Kidney epithelial cell (primary cell): Measurements from ENCODE around the gene PAQR4. TPM values are rescaled to one million over a fixed set of nuclear protein-coding genes. Genes with fewer than 3 reads are reported as not detected.

Source experiments
- DNase-seq: peaks from one replicate; pipeline ENCODE4 v3.0.0-alpha.2; 2010; ENCODE audit warnings: low read depth
- H3K27me3 ChIP-seq: 2 replicates; pipeline ENCODE4 v1.6.0; 2011; ENCODE audit warnings: low read length; ENCODE audit not compliant: control insufficient read depth, insufficient read depth
- H3K36me3 ChIP-seq: 2 replicates; pipeline ENCODE4 v1.5.1; 2011; ENCODE audit warnings: low read length; ENCODE audit not compliant: control insufficient read depth, insufficient read depth
- H3K4me3 ChIP-seq: 2 replicates; pipeline ENCODE4 v1.5.1; 2011; ENCODE audit warnings: low read depth, mild to moderate bottlenecking, control low read depth, low read length
- CTCF ChIP-seq: IDR thresholded peaks from 2 replicates; pipeline ENCODE4 v1.5.1; 2011; ENCODE audit warnings: mild to moderate bottlenecking, moderate library complexity, low read length, control low read depth, inconsistent platforms; ENCODE audit not compliant: insufficient read depth, poor library complexity, severe bottlenecking
- total RNA-seq: library from RNA; depleted of rRNA; stranded (reverse); fragments of >200 nt; gene quantifications from 2 replicates; pipeline ENCODE4 v1.2.3, GENCODE V29; 2015

PAQR4 gene
- total RNA-seq, 1 donor from 2014 or later, result 15.2 TPM

GRCh38 chr16:2985462-2985861, 16.3 kb downstream of the PAQR4 start:
- no peak for TF ChIP-seq CTCF
- Histone ChIP-seq H3K27me3 (peaks cover 17% of the 10 kb centered on the region), H3K4me3 (no peak overlapping the region), H3K36me3 (no peaks in the 10 kb centered on the region)
- DNase-seq, result no peak

GRCh38 chr16:2985893-2986355, 16.8 kb downstream of the PAQR4 start:
- DNase-seq, result no peak
- H3K27me3 ChIP-seq, result peaks cover 19% of the 10 kb centered on the region
- no peaks in the 10 kb centered on the region for H3K36me3 ChIP-seq
- H3K4me3 ChIP-seq, result no peak overlapping the region
- TF ChIP-seq CTCF, result no peak

- DNase-seq, result no peak
- no peaks in the 10 kb centered on the region for H3K36me3 ChIP-seq
- TF ChIP-seq CTCF, result no peak
- no peak overlapping the region for H3K4me3 ChIP-seq
- H3K27me3 ChIP-seq, result peaks cover 19% of the 10 kb centered on the region
Observed at GRCh38 chr16:2986623-2987188, 17.6 kb downstream of the PAQR4 start.

GRCh38 chr16:2987286-2987685, 18.1 kb downstream of the PAQR4 start:
- no peak for TF ChIP-seq CTCF
- Histone ChIP-seq H3K36me3 (no peaks in the 10 kb centered on the region), H3K4me3 (no peak overlapping the region), H3K27me3 (peaks cover 19% of the 10 kb centered on the region)
- DNase-seq, result no peak

GRCh38 chr16:2987833-2988232, 18.7 kb downstream of the PAQR4 start:
- H3K36me3 ChIP-seq, result no peaks in the 10 kb centered on the region
- peaks cover 19% of the 10 kb centered on the region for H3K27me3 ChIP-seq
- no peak for TF ChIP-seq CTCF
- no peak for DNase-seq
- H3K4me3 ChIP-seq, result no peak overlapping the region

- no peak for DNase-seq
- Histone ChIP-seq H3K4me3 (no peak overlapping the region), H3K27me3 (peaks cover 19% of the 10 kb centered on the region), H3K36me3 (no peaks in the 10 kb centered on the region)
- no peak for TF ChIP-seq CTCF
Observed at GRCh38 chr16:2988590-2989099, 19.5 kb downstream of the PAQR4 start.
